ENCODE data around the gene GSTA5. TPM values are rescaled to one million over a fixed set of nuclear protein-coding genes. Genes with fewer than 3 reads are reported as not detected.
"Not testable (repeated sequence)": the region's sequence is repeated elsewhere in the genome, so short reads cannot be mapped to it uniquely, and the experiment has no call there.

GSTA5 gene
- total RNA-seq, 5 donors from 2014 or later (not counting 1 experiment from before 2014, with no cell fraction given), result not detected

GRCh38 chr6:52877168-52877567 is 36.6 kb upstream of the GSTA5 start:
- H3K36me3 Mint-ChIP-seq, result no peaks in the 10 kb centered on the region
- H3K27ac Mint-ChIP-seq, result no peak overlapping the region
- CTCF ChIA-PET, result no interaction called here

DNA sequence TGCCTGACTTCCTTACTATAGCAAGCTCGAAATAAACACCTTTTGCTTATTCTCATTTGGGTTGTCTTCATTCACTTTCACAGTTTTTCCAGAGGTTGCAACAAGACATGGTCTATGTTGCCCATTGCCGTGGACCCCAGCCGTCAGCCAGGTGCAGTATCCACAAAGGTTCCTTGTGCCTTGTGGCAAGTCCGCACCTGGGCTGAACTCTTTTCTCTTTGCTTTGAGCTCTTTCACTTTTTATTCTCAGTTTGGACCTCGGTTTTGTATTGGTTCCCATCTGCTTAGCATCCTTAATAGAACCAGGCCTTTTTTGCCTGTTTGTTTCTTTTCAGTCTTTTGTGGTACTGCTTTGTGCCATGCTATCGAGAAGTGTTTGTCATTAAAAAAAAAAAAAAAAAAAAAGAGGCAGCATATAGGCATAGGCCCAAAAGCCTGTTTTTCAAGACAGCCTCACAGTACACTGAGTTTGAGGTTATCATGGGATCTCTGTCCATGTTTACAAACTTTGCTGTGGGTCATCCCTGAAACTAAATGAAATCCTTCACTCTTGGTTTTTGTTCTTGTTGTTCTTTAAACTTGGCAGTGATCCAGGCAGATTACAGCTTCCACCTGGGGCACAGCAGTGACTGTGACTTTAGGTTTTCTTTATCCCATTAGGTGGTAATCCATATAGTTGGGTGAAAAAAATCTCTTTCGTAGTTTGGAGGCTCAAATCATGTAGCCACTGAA is 35.6 kb upstream of the GSTA5 start:
- Mint-ChIP-seq H3K4me3 (no peak overlapping the region), H3K27me3 (peaks cover 2 to 13% of the 10 kb centered on the region in 2 donors), H3K4me1 (peaks cover 0 to under 1% (median 0%) of the 10 kb centered on the region in 3 donors), H3K9me3 (no peaks in the 10 kb centered on the region), H3K27ac (no peak overlapping the region), H3K36me3 (no peaks in the 10 kb centered on the region)
- Histone ChIP-seq H3K9me3 (no peaks in the 10 kb centered on the region), H3K4me1 (ENCODE audit: control insufficient read depth in 1 of 2, extremely low read depth in 1 of 2, insufficient read depth in 2 of 2, low read length in 2 of 2) (no peaks in the 10 kb centered on the region), H3K27ac (ENCODE audit: low read length) (no peak overlapping the region), H3K36me3 (ENCODE audit: control insufficient read depth in 2 of 2, extremely low read depth in 1 of 2, insufficient read depth in 1 of 2, low read length in 1 of 2) (no peaks in the 10 kb centered on the region), H3K4me3 (ENCODE audit: control insufficient read depth in 1 of 2, extremely low read depth in 1 of 2, low read length in 1 of 2) (no peak overlapping the region), H3K27me3 (replicated peaks in 1 of 2; ENCODE audit: control insufficient read depth in 2 of 2, extremely low read depth in 1 of 2, insufficient read depth in 2 of 2, low read length in 1 of 2) (peaks cover 0 to 3% of the 10 kb centered on the region in 2 experiments)
- DNase-seq (no peak), ATAC-seq (replicated peaks in 1 of 4) (no peak)
- WGBS (ENCODE audit: insufficient coverage), result 97% methylated on average over 3 of the region's 7 CpGs
- ChIA-PET POLR2A (no interaction called here), CTCF (interaction anchor here in 1 of 2 donors (0.7 to 0.9 kb wide), 2 partner anchors 91 to 214 kb away, joined by 3 to 5 read pairs; no protein-coding TSS in a partner anchor)

More at GRCh38 chr6:52877168-52877567, 36.6 kb upstream of the GSTA5 start:
- H3K4me1 ChIP-seq (ENCODE audit: control insufficient read depth in 1 of 2, extremely low read depth in 1 of 2, insufficient read depth in 2 of 2, low read length in 2 of 2), result peaks cover 0 to 6% of the 10 kb centered on the region in 2 experiments
- Mint-ChIP-seq H3K9me3 (no peaks in the 10 kb centered on the region), H3K4me3 (no peak overlapping the region), H3K4me1 (peaks cover 1 to 10% (median 3%) of the 10 kb centered on the region in 3 donors), H3K27me3 (peaks cover 2 to 13% of the 10 kb centered on the region in 2 donors)
- H3K36me3 ChIP-seq (ENCODE audit: control insufficient read depth in 2 of 2, extremely low read depth in 1 of 2, insufficient read depth in 1 of 2, low read length in 1 of 2), result no peaks in the 10 kb centered on the region
- no CpG with 5 or more reads among the region's 3 CpGs for WGBS (ENCODE audit: insufficient coverage)
- H3K27ac ChIP-seq (ENCODE audit: low read length), result no peak overlapping the region
- H3K4me3 ChIP-seq (ENCODE audit: control insufficient read depth in 1 of 2, extremely low read depth in 1 of 2, low read length in 1 of 2), result no peak overlapping the region
- POLR2A ChIA-PET, result interaction anchor here in 1 of 2 donors (0.7 kb wide), 1 partner anchor 311 kb away, joined by 3 read pairs; no protein-coding TSS in a partner anchor
- no peaks in the 10 kb centered on the region for H3K9me3 ChIP-seq
- DNase-seq (no peak), ATAC-seq (replicated peaks in 1 of 4) (no peak)
- H3K27me3 ChIP-seq (replicated peaks in 1 of 2; ENCODE audit: control insufficient read depth in 2 of 2, extremely low read depth in 1 of 2, insufficient read depth in 2 of 2, low read length in 1 of 2), result peaks cover 0 to 7% of the 10 kb centered on the region in 2 experiments

GRCh38 chr6:52872031-52872430 is 31.4 kb upstream of the GSTA5 start:
- peaks cover 0 to 3% of the 10 kb centered on the region in 2 experiments for H3K27me3 ChIP-seq (replicated peaks in 1 of 2; ENCODE audit: control insufficient read depth in 2 of 2, extremely low read depth in 1 of 2, insufficient read depth in 2 of 2, low read length in 1 of 2)
- ATAC-seq (replicated peaks in 1 of 4) (no peak), DNase-seq (no peak)
- ChIA-PET POLR2A (no interaction called here), CTCF (interaction anchor here in 1 of 2 donors (1.1 kb wide), 1 partner anchor 10 kb away, joined by 5 read pairs; no protein-coding TSS in a partner anchor)
- Mint-ChIP-seq H3K27ac (no peak overlapping the region), H3K4me1 (no peaks in the 10 kb centered on the region), H3K9me3 (no peaks in the 10 kb centered on the region), H3K4me3 (no peak overlapping the region), H3K36me3 (no peaks in the 10 kb centered on the region), H3K27me3 (peaks cover 6 to 16% of the 10 kb centered on the region in 2 donors)
- WGBS (ENCODE audit: insufficient coverage), result no CpG with 5 or more reads among the region's 4 CpGs
- H3K4me1 ChIP-seq (ENCODE audit: control insufficient read depth in 1 of 2, extremely low read depth in 1 of 2, insufficient read depth in 2 of 2, low read length in 2 of 2), result no peaks in the 10 kb centered on the region
- H3K36me3 ChIP-seq (ENCODE audit: control insufficient read depth in 2 of 2, extremely low read depth in 1 of 2, insufficient read depth in 1 of 2, low read length in 1 of 2), result no peaks in the 10 kb centered on the region
- H3K27ac ChIP-seq (ENCODE audit: low read length), result no peak overlapping the region
- no peaks in the 10 kb centered on the region for H3K9me3 ChIP-seq
- no peak overlapping the region for H3K4me3 ChIP-seq (ENCODE audit: control insufficient read depth in 1 of 2, extremely low read depth in 1 of 2, low read length in 1 of 2)

GRCh38 chr6:52871621-52872020 is 31.0 kb upstream of the GSTA5 start:
- POLR2A ChIA-PET, result no interaction called here
- Mint-ChIP-seq H3K27ac (no peak overlapping the region), H3K27me3 (peaks cover 6 to 16% of the 10 kb centered on the region in 2 donors), H3K4me3 (no peak overlapping the region), H3K36me3 (no peaks in the 10 kb centered on the region), H3K9me3 (no peaks in the 10 kb centered on the region), H3K4me1 (no peaks in the 10 kb centered on the region)
- H3K9me3 ChIP-seq, result no peaks in the 10 kb centered on the region
- H3K27me3 ChIP-seq (replicated peaks in 1 of 2; ENCODE audit: control insufficient read depth in 2 of 2, extremely low read depth in 1 of 2, insufficient read depth in 2 of 2, low read length in 1 of 2), result peaks cover 0 to 3% of the 10 kb centered on the region in 2 experiments
- ATAC-seq (replicated peaks in 1 of 4) (no peak), DNase-seq (no peak)
- H3K27ac ChIP-seq (ENCODE audit: low read length), result no peak overlapping the region
- no peak overlapping the region for H3K4me3 ChIP-seq (ENCODE audit: control insufficient read depth in 1 of 2, extremely low read depth in 1 of 2, low read length in 1 of 2)
- no peaks in the 10 kb centered on the region for H3K36me3 ChIP-seq (ENCODE audit: control insufficient read depth in 2 of 2, extremely low read depth in 1 of 2, insufficient read depth in 1 of 2, low read length in 1 of 2)
- CTCF ChIA-PET, result interaction anchor here (0.7 to 1.1 kb wide), 2 partner anchors 11 to 847 kb away, joined by 3 to 5 read pairs; no protein-coding TSS in a partner anchor
- WGBS (ENCODE audit: insufficient coverage), result no CpG with 5 or more reads among the region's 3 CpGs
- H3K4me1 ChIP-seq (ENCODE audit: control insufficient read depth in 1 of 2, extremely low read depth in 1 of 2, insufficient read depth in 2 of 2, low read length in 2 of 2), result no peaks in the 10 kb centered on the region

DNA sequence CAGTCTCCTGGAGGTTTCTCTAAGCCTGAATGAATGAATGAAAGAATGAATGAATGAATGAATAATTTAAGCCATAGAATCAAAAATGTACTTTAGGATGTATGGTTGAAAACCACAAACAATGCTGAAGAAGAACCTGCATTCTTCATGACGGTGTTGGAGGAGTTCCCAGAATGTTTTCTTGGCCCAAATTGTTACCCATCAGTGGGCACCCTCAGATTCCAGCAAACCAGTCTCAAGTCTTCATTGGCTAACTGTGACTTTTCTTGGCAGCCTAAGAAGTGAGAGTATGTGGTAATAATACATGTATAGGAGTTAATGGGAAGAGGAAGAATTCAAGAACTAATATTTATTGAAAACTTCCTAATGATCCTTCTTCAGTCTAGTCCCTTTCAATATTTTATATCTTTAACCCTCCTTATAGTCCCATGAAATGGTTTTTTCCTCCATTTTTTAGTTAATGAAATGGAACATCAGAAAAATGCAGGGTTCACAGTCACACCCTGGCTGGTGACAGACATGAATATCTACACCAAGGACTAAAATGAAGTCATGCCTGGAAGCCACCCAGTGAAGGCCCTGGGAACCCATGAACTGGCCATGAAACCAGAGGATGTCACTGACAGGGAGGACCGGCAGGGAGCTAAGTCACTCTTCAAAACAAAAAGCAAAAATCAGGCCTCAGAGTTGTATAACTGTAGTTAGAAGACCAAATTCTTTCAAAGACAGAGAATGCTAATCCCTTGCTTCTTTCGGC is 29.9 kb upstream of the GSTA5 start:
- H3K27me3 ChIP-seq (replicated peaks in 1 of 2; ENCODE audit: control insufficient read depth in 2 of 2, extremely low read depth in 1 of 2, insufficient read depth in 2 of 2, low read length in 1 of 2); H3K9me3 Mint-ChIP-seq; DNase-seq; H3K27ac Mint-ChIP-seq; H3K4me3 ChIP-seq (ENCODE audit: control insufficient read depth in 1 of 2, extremely low read depth in 1 of 2, low read length in 1 of 2); H3K36me3 ChIP-seq (ENCODE audit: control insufficient read depth in 2 of 2, extremely low read depth in 1 of 2, insufficient read depth in 1 of 2, low read length in 1 of 2); ATAC-seq (replicated peaks in 1 of 4); H3K4me1 Mint-ChIP-seq; POLR2A ChIA-PET; H3K4me3 Mint-ChIP-seq; H3K36me3 Mint-ChIP-seq; H3K27ac ChIP-seq (ENCODE audit: low read length); H3K4me1 ChIP-seq (ENCODE audit: control insufficient read depth in 1 of 2, extremely low read depth in 1 of 2, insufficient read depth in 2 of 2, low read length in 2 of 2); H3K9me3 ChIP-seq: not testable (repeated sequence)
- CTCF ChIA-PET, result interaction anchor here in 1 of 2 donors (0.7 kb wide), 1 partner anchor 848 kb away, joined by 3 read pairs; no protein-coding TSS in a partner anchor
- H3K27me3 Mint-ChIP-seq, result peaks cover 6 to 18% of the 10 kb centered on the region in 2 donors
- WGBS (ENCODE audit: insufficient coverage), result no CpG with 5 or more reads among the region's 3 CpGs

GRCh38 chr6:52868899-52869298 is 28.3 kb upstream of the GSTA5 start:
- not testable (repeated sequence) for H3K4me1 Mint-ChIP-seq, H3K9me3 ChIP-seq

More at GRCh38 chr6:52868899-52869298, 28.3 kb upstream of the GSTA5 start:
- H3K4me3 ChIP-seq (ENCODE audit: control insufficient read depth in 1 of 2, extremely low read depth in 1 of 2, low read length in 1 of 2); H3K4me3 Mint-ChIP-seq; H3K4me1 ChIP-seq (ENCODE audit: control insufficient read depth in 1 of 2, extremely low read depth in 1 of 2, insufficient read depth in 2 of 2, low read length in 2 of 2); H3K36me3 Mint-ChIP-seq; H3K27me3 ChIP-seq (replicated peaks in 1 of 2; ENCODE audit: control insufficient read depth in 2 of 2, extremely low read depth in 1 of 2, insufficient read depth in 2 of 2, low read length in 1 of 2); H3K27ac ChIP-seq (ENCODE audit: low read length); H3K36me3 ChIP-seq (ENCODE audit: control insufficient read depth in 2 of 2, extremely low read depth in 1 of 2, insufficient read depth in 1 of 2, low read length in 1 of 2); CTCF ChIA-PET; ATAC-seq (replicated peaks in 1 of 4); POLR2A ChIA-PET; H3K9me3 Mint-ChIP-seq; DNase-seq; H3K27ac Mint-ChIP-seq: not testable (repeated sequence)
- 71% methylated on average over 1 of the region's 5 CpGs for WGBS (ENCODE audit: insufficient coverage)
- peaks cover 13 to 23% of the 10 kb centered on the region in 2 donors for H3K27me3 Mint-ChIP-seq
